Stimulated activated naive CD4-positive, alpha-beta T cell (primary cell): Measurements from ENCODE around the gene PSMD2.

Experiments used
- DNase-seq, 6 experiments: peaks; one replicate each; lab custom pipeline; 2025; lab: John Stamatoyannopoulos, UW

PSMD2 gene

DNA sequence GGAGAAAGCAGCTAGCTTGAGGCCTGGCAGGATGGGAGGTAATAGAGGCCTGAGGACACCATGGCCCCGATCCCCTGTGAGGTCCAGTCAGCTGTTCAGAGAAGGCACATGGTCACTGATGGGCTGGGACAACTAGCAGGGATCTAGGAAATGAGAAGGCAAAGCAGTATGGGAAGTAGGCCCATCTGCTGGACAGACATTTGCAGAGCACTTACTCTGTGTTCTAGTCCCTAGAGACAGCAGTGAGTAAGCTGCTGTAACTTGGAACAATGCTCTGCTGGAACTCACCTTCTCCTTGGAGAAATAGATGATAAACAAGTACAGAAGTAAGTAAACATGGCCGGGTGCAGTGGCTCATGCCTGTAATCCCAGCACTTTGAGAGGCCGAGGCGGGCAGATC is 16.1 kb upstream of the PSMD2 start:
- no peak for DNase-seq

DNA sequence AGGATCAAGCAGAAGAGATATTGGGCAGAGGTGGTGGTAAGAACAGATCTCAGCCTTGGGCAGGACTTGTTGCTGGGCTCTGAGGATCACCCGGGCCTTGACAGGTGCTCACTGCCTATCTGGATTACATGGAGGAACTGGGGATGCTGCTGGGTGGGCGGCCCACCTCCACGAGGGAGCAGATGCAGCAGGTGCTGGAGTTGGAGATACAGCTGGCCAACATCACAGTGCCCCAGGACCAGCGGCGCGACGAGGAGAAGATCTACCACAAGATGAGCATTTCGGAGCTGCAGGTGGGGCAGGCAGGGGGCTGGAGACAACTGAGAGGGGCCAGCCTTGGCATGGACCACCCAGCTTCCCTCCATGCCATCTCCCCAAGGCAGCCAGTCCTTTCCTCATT is 15.4 kb upstream of the PSMD2 start:
- no peak for DNase-seq

DNA sequence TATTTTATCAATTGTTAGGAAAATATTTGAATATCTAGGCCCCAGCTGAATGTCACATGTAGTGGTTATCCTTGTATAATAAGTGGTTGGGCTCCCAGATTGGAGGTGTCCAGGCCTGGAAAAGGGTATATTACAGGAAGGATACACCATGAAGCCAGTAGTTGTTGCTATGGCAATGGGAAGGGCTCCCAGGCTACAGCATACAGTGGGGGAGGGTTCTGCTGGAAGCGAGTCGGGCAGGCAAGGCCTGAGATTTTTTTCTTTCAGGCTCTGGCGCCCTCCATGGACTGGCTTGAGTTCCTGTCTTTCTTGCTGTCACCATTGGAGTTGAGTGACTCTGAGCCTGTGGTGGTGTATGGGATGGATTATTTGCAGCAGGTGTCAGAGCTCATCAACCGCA is 14.3 kb upstream of the PSMD2 start:
- no peak for DNase-seq

DNA sequence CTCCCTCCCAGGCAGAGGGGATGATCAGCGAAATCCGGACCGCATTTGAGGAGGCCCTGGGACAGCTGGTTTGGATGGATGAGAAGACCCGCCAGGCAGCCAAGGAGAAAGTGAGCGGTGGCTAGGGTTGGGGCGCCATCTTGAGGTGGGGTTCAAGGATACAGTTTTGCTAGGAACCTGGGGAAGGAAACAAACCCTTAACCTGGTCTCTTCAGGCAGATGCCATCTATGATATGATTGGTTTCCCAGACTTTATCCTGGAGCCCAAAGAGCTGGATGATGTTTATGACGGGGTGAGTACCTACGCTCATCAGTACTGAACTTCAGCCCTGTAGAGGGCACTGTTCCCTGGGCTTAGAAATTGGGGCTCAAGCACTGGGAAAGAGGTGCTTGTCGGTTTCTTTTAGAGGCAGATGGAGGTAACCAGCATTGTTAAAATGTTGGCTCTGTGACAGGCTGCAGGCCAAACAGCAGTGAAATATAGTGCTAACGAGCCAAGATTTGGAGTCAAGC is 9.6 kb upstream of the PSMD2 start:
- DNase-seq, result peak in 5 of 6 experiments; percentile 7 to 38 (median 20)

DNA sequence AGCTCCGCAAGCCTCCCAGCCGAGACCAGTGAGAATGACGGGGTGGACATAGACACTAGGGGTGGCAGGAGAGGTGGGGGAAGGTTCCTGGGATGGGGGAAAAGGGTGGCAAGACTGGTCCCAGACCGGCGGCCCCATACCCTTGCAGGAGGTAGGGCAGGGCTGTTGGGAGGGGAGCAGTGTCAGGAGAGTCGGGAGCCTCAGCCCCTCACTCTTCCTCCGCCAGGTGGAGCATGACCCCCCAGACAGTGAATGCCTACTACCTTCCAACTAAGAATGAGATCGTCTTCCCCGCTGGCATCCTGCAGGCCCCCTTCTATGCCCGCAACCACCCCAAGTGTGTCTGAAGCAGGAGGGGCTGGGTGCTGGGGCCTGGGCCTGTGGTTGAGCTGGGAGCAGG is 8.7 kb upstream of the PSMD2 start:
- DNase-seq, result no peak

DNA sequence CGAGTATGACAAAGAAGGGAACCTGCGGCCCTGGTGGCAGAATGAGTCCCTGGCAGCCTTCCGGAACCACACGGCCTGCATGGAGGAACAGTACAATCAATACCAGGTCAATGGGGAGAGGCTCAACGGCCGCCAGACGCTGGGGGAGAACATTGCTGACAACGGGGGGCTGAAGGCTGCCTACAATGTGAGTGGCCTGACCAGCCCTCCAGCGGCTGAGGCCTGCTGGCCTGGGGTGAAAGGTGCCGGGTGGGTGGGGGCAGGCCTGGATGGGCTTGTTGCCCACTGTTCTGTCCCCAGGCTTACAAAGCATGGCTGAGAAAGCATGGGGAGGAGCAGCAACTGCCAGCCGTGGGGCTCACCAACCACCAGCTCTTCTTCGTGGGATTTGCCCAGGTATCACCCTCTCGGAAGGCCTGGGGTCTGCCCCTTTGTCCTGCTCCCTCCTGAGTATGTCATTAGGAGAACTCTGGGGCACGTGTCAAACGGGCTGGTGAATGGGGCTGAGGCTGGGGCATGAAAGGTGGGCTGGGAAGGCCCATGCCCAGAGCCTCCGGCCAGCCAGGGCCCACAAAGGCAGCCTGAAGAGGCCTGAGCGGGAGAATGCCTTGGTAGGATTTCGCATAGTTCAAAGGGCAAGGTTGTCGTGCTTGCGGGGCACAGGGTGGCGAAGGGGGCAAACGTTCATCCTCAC is 7.8 kb upstream of the PSMD2 start:
- no peak for DNase-seq

DNA sequence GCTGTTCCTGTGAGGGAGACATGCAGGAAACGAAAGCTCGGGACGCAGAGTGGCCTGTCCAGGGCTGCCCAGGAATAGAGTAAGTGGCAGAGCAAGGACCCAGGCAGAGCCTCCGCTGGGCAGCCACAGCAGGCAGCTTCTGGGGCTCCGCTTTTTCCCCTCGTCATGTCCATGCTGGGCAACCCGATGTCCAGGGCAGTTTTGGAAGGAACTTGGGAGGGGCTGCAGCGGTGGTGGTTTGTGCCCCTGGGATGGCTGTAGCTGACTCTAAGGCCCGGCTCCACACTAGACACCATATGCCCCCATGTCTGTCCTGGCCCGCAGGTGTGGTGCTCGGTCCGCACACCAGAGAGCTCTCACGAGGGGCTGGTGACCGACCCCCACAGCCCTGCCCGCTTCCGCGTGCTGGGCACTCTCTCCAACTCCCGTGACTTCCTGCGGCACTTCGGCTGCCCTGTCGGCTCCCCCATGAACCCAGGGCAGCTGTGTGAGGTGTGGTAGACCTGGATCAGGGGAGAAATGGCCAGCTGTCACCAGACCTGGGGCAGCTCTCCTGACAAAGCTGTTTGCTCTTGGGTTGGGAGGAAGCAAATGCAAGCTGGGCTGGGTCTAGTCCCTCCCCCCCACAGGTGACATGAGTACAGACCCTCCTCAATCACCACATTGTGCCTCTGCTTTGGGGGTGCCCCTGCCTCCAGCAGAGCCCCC is 7.1 kb upstream of the PSMD2 start:
- DNase-seq, result no peak

DNA sequence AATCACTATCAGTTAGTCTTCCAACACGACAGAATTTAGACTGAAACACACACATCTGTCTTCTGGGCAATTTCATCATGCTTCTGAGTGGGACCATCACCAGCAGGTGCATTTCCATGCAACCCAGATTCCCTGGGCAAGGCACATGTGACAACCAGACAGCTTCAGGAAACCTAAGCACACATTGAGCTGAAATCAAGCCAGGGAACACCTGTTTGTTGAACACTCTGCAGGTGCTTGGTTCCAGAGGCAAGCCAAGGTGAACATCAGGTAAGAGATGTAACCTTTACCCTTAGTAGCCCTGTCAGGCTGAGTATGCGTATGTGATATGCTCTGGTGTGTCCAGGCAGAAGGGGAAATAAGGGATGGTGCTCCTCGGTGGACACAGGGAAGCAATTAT is 3.3 kb upstream of the PSMD2 start:
- DNase-seq, result no peak

DNA sequence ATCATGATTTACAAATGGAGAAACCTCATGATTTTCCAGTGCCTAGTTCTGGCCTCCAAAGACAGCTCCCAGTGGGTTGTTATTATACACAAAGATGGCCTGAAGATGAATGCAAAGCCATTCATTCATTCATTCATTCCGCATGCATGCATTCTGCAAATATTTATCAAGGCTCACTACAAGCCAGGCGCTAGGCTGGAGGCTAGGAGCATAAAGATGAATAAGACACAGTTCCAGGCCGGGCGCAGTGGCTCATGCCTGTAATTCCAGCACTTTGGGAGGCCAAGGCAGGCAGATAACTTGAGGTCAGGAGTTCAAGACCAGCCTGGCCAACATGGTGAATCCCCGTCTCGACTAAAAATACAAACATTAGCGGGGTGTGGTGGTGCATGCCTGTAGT is 2.4 kb upstream of the PSMD2 start:
- no peak for DNase-seq

DNA sequence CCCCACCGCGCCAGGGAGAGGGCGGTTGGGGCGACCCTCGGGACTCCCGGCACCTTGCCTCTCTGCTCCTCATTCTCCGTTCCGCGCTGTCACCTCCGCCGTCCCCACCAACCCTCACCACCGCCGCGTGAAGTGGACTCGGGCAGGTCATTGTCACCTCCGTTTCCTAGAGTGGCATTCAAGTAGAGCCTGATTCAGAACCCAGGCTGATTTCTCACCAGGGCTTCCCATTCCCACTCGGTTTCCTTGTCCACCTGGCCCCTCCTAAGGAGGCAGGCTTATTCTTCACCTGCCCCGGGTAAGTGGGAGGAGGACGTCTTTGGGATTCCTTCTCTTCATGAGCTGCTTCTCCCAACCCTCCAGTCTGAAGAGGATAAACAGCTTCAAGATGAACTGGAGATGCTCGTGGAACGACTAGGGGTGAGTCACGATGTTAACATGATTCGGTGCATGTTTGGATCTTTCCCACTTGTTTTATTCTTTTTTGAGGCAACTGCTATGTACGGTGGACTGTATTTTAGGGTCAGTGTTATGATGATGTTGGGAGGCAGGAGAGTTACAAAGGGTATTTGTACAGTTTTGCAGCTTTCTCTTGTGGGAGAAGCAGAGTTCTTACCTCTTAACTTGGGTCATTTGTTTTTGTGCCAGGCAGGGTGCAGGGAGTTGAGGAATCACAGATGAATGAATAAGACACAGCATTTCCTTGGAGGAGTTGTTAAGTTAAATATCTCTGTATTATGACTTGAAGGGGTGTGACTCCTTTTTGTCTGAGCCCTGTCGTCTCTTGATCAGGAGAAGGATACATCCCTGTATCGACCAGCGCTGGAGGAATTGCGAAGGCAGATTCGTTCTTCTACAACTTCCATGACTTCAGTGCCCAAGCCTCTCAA is 692 bp downstream of the PSMD2 start:
- DNase-seq, result no peak

DNA sequence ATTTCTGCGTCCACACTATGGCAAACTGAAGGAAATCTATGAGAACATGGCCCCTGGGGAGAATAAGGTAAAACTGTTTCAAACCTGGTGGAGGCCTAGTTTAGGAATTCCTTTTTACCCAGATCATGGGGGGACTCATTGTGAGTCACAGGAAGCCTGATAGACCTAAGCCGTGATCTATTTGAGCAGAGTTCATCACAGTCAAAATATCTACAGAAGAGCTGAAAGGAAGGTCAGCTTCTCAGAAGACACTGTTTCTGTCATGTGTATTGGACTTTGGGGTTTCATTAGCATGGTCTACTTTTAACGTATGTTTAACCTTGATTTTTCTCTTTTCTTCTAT is 1.3 kb downstream of the PSMD2 start:
- DNase-seq, result no peak

DNA sequence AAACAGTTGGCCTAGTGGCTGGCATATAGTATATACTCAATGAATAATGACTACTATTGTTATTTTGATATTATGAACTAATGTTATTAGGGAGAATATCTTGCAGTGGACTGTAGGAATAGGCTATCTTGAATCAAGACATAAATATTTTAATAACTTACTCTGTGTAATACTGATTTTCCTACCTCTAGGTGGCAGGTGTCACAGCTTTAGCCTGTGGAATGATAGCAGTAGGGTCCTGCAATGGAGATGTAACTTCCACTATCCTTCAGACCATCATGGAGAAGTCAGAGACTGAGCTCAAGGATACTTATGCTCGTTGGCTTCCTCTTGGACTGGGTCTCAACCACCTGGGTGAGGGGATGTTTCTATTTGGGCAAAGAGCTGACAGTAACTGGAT is 6.5 kb downstream of the PSMD2 start:
- no peak for DNase-seq

DNA sequence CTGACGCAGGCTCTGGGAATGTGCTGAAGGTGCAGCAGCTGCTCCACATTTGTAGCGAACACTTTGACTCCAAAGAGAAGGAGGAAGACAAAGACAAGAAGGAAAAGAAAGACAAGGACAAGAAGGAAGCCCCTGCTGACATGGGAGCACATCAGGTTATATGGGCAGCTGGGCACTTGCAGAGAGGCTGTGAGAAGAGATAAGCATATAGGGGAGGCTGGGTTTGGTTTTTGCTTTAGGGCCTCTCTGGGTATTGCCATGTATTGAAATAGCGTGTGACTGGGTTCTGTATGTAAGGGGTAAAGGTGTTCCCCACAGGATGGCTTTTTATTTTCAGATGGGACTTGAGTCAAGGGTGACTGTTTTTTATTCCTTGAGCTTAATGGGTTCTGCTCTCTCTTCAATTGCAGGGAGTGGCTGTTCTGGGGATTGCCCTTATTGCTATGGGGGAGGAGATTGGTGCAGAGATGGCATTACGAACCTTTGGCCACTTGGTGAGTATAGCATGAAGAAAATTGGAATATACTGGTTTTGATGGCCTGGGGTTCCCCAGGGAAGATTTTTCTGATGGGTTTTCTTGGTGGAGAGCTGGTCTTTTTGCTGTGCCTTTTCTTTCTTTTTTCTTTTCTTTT is 7.4 kb downstream of the PSMD2 start:
- no peak for DNase-seq

DNA sequence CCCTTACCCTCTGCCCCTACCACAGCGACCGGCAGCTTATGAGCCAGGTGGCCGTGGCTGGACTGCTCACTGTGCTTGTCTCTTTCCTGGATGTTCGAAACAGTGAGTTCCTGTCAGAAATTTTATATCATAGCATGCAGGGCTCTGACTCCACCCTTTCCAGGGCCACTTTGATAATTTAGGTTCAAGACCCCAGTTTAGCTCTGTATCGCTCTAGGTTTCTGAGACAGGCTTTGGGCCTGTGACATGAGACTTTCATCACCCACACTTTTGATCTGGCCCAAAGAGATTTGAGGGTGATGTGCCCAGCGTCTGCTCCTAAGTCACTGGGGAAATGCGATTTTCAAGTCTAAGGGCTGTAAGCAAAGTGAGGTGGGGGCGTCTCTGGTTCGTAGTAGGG is 8.9 kb downstream of the PSMD2 start:
- DNase-seq, result no peak

DNA sequence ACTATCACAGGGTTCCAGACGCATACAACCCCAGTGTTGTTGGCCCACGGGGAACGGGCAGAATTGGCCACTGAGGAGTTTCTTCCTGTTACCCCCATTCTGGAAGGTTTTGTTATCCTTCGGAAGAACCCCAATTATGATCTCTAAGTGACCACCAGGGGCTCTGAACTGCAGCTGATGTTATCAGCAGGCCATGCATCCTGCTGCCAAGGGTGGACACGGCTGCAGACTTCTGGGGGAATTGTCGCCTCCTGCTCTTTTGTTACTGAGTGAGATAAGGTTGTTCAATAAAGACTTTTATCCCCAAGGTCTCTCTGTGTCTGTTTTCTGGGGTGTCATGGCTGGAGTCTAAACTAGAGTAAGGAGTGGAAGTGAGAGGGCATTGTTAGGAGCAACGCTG is 9.7 kb downstream of the PSMD2 start:
- DNase-seq, result no peak

DNA sequence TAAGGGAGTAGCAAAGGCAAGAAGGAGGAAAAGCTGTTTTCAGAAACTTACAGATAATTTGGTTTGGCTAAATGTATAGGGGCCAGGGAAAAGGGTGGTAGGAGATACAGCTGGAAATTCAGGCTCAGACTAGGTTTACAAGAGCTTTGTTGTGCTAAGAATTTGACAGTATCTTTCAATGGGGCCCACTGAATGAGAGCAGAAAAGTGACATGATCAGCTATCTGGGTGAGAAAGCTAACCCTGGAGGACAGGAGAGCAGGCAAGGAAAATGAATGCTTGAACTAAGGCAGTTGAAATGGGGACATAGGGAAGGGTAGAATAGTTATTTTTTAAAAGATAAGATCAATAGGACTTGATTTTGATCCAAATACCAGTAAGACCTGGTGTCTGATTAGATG is 12.6 kb downstream of the PSMD2 start:
- no peak for DNase-seq

DNA sequence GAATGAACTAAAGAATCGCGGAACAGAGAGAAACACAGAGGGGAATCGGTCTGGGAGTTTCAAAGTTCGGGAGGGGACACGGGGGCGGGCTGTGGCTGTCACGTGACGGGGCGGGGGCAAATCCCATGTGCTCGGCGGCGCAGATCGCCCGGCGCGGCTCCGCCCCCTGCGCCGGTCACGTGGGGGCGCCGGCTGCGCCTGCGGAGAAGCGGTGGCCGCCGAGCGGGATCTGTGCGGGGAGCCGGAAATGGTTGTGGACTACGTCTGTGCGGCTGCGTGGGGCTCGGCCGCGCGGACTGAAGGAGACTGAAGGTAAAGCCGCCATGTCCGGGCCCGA is 15.3 kb downstream of the PSMD2 start, which contains the start of gene EIF4G1:
Gene EIF4G1, plus strand, starts transcription at position 244 of the 337 bp plus-strand sequence. CDS start 1,191 bp downstream, outside the sequence.
- peak; percentile 86 to 90 (median 88) for DNase-seq

DNA sequence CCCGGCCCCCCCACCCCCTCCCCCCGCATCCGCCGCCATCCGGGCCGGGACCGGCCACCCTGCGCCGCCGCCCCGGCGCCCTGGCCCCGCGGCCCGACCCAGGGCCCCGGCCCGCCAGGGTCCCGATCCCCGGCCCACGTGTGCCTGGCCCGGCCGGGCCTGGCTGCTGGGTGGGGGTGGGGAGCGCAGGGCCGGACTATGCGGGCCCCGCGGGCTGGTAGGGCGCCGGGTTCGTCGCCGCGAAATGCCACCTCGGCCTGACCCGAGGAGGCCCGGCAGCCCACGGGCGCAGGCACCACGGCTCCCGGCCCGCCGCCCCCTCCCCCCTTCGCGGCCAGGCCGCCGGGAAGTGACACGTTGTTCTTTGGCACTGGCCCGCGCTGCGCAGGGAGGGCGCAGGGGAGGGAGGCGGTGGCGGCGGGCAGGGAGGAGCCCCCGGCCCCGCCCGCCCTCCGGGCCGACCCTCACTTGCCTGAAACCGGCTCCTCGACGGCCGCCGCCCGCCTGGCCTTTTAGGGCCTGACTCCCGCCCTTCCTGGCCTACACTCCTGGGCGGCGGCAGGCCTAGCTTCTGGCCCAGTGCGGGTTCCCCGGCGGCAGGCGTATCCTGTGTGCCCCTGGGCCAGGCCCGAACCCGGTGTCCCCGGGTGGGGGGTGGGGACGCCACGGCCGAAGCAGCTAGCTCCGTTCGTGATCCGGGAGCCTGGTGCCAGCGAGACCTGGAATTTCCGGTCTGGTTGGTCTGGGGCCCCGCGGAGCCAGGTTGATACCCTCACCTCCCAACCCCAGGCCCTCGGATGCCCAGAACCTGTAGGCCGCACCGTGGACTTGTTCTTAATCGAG is 15.9 kb downstream of the PSMD2 start:
- DNase-seq, result peak; percentile 50 to 69 (median 64)

DNA sequence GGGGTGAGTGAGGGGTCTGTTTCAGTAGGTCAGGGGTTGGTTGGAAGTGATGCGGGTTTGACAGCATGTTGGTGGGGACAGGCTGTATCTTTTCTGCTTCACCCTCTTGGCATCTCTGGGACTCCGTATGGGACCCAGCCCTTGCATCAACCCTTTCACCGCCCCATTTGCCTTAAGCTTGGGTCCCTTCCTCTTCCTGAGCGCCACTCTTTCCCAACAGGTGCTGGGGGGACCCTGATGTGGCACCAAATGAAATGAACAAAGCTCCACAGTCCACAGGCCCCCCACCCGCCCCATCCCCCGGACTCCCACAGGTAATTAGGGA is 16.5 kb downstream of the PSMD2 start:
- peak in 2 of 6 experiments; percentile 36 to 48 for DNase-seq

DNA sequence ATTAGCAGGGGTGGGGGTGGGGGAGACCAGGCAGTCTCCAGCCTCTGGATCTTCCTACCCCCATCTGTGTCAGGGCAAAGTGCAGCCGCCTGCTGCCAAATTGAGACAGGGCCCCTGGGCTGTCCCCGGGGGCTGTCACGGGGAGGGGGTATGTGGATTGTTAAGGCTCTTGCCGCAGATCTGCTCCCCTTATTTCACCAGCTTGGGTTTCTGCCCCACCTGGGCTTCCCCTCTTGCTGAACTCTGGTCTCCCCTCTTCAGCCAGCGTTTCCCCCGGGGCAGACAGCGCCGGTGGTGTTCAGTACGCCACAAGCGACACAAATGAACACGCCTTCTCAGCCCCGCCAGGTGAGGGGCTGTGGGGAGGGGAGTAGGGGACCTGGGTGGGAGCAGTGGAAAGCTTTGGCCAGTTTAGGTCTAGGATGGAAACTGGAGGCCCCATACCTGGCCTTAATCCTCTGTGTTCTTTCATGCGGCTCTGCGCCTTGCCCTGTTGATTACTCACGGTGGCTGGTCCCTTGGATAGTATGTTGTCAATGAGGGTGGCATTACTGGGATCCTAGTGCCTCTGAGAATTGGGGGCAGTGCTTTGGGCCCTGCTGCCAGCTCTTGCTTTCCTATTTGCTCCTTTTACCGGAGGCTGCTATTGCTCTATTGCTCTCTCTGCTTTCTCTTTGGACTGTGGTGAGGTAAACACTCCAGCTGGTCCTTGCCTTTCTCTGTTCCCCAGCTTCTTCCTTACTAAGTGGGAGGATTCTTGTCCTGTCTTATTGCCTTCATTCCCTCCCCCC is 17.0 kb downstream of the PSMD2 start:
- DNase-seq, result peak in 2 of 6 experiments; percentile 9 to 28

DNA sequence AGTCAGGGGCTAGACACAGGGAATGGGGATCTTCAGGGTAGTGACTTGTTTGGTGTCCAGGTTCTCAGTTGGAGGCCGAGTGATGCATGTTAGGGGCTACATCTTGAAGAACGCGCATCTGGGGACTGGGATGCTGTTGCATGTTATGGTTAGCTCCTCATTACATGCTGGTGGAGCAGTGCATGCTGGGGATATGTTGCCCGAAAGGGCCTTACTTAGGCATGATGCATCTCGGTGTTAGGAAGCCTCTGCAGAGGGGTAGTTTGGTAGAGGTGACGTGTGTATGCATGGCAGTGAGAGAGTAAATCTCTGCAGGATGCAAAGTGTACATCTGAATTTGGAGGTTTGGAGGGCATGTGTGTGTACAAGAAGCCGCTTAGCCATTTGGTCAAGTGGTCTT is 17.8 kb downstream of the PSMD2 start:
- DNase-seq, result no peak
